Kidney epithelial cell (primary cell): ENCODE data around the gene HNRNPA1. TPM values are rescaled to one million over a fixed set of nuclear protein-coding genes. Genes with fewer than 3 reads are reported as not detected.
A peak's percentile ranks its signal among the peaks of the same experiment; 100 is the strongest.

Experiments used
- DNase-seq: peaks from one replicate; pipeline ENCODE4 v3.0.0-alpha.2; 2010; ENCODE audit warnings: low read depth
- H3K27me3 ChIP-seq: 2 replicates; pipeline ENCODE4 v1.6.0; 2011; ENCODE audit warnings: low read length; ENCODE audit not compliant: control insufficient read depth, insufficient read depth
- H3K36me3 ChIP-seq: 2 replicates; pipeline ENCODE4 v1.5.1; 2011; ENCODE audit warnings: low read length; ENCODE audit not compliant: control insufficient read depth, insufficient read depth
- H3K4me3 ChIP-seq: 2 replicates; pipeline ENCODE4 v1.5.1; 2011; ENCODE audit warnings: low read depth, mild to moderate bottlenecking, control low read depth, low read length
- total RNA-seq: library from RNA; depleted of rRNA; stranded (reverse); fragments of >200 nt; gene quantifications from 2 replicates; pipeline ENCODE4 v1.2.3, GENCODE V29; 2015
- TF ChIP-seq, protein P1 (sequence below): IDR thresholded peaks from 2 replicates; pipeline ENCODE4 v1.5.1; 2011; ENCODE audit warnings: mild to moderate bottlenecking, moderate library complexity, low read length, control low read depth, inconsistent platforms; ENCODE audit not compliant: insufficient read depth, poor library complexity, severe bottlenecking

HNRNPA1 gene
- total RNA-seq, 1 donor from 2014 or later = 645 TPM

DNA sequence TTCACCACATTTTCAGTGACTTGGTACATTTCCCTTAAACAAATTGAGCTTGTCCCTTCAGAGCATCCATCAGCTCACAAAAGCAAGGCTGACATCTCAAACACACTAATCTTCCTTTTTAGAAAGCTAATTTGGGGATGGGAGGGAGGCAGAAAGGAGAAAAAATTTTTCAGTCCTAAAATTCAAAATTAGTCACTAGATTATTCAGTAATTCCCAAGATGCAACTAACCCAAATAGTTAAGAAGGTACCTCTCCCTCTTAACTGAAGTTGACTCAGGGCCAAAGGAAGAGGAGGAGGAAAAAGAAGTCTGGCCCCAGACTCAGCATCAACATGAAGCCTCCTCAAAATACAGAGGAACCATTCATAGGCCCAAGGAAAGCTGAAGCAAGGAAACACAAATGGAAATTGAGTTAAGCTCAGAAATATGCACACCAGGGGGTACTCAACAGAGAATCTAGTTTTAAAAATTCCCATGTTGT is 22.3 kb upstream of the HNRNPA1 start:
- Histone ChIP-seq H3K4me3 (no peak overlapping the region), H3K27me3 (no peaks in the 10 kb centered on the region), H3K36me3 (peaks cover 1% of the 10 kb centered on the region)
- no peak for DNase-seq
- TF ChIP-seq, protein P1, sequence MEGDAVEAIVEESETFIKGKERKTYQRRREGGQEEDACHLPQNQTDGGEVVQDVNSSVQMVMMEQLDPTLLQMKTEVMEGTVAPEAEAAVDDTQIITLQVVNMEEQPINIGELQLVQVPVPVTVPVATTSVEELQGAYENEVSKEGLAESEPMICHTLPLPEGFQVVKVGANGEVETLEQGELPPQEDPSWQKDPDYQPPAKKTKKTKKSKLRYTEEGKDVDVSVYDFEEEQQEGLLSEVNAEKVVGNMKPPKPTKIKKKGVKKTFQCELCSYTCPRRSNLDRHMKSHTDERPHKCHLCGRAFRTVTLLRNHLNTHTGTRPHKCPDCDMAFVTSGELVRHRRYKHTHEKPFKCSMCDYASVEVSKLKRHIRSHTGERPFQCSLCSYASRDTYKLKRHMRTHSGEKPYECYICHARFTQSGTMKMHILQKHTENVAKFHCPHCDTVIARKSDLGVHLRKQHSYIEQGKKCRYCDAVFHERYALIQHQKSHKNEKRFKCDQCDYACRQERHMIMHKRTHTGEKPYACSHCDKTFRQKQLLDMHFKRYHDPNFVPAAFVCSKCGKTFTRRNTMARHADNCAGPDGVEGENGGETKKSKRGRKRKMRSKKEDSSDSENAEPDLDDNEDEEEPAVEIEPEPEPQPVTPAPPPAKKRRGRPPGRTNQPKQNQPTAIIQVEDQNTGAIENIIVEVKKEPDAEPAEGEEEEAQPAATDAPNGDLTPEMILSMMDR = no peak

DNA sequence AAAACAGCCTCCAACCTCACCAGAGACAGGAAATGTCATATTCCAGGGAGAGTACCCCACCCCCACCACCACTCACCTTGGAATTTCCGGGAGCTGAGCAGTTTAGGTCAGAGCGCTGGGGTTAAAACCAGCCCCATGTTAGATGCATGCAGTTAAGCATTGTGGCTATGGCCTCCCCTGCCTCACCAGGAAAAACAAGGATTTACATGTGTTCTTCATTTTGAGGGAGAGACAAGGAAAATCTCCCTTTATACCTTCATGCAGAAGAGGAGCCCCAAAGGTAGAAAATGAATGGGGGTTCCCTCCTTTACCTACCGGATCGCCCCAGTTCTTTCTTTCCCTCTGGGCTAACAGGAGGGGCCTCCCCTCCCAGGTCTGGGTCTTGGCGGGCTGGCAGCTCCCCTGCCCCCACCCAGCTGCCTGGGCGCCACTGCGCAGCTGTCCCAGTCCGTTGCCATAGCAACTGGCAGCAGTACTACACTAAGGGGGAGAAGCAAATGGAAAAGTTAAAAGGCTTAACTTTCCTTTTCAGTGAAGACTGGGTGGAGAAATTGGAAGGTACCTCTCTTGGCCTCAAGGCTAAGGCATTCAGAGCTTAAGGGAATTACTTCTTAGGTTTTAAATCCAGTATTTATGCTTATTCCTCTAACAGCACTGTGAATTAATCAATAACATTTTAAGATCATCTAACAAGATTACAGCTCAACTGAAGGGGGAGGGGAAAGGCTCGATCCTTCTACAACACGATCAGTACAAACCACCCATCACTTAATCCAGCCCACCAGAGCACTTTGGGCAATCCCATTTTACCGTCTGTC is 21.1 kb upstream of the HNRNPA1 start:
- Histone ChIP-seq H3K36me3 (peaks cover 1% of the 10 kb centered on the region), H3K27me3 (no peaks in the 10 kb centered on the region), H3K4me3 (peak overlapping the region; percentile 20)
- peak; percentile 82 for DNase-seq
- TF ChIP-seq, protein P1 = no peak

DNA sequence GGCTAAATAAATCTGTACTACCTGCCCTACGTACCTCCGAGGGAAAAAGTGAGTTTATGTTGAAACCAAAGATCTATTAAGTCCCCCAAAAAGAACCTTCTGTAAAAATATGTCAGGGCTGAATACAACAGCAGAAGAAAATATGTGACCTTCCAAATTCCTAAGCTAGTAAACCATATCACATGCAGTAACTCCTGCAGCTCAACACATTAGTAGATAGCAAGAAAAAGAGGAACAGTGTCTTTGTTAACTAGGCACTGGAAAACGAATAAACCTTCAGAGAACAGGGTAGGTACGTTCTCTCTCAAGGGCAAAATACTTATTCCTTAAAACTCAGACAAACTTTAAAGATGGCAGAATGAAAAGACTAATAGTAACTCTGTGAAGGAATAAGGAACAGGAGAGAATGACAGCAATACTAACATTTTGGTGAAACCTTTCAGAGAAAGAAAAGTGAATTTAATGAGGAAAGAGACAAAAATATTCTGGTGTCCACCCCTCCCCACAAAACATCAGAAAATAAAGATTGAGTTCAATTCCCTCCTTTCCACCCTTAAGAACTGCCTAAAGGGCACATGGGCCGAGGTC is 18.6 kb upstream of the HNRNPA1 start:
- H3K36me3 ChIP-seq = no peaks in the 10 kb centered on the region
- TF ChIP-seq, protein P1 = no peak
- DNase-seq = no peak

DNA sequence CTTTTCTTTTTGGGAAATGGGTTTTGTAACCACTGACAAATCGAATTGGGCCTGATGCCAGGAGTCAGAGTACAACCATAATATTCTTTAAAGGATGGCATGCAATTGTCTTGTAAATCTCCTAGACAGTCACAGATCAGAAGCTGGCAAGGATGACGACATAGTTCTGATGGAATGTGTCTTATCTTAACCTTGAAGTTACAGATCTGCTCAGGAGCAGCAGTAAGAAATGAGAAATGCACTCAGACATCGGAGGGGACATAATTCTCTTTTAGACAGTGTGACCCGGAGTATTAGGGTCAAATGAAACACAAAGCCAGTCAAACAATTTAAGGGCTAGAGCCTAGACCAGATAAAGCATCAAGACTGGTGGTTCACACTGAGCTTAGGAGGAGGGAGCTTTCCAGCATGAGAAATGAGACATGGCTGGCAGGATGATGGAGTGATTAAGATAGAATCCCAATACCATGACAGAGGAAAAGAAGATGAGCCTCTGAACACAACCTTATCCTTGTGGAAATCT is 18.1 kb upstream of the HNRNPA1 start:
- TF ChIP-seq, protein P1 = no peak
- H3K36me3 ChIP-seq = no peaks in the 10 kb centered on the region
- no peaks in the 10 kb centered on the region for H3K27me3 ChIP-seq
- H3K4me3 ChIP-seq = no peak overlapping the region
- no peak for DNase-seq

More for the DNA sequence above, 18.6 kb upstream of the HNRNPA1 start:
- no peak overlapping the region for H3K4me3 ChIP-seq
- H3K27me3 ChIP-seq = no peaks in the 10 kb centered on the region

DNA sequence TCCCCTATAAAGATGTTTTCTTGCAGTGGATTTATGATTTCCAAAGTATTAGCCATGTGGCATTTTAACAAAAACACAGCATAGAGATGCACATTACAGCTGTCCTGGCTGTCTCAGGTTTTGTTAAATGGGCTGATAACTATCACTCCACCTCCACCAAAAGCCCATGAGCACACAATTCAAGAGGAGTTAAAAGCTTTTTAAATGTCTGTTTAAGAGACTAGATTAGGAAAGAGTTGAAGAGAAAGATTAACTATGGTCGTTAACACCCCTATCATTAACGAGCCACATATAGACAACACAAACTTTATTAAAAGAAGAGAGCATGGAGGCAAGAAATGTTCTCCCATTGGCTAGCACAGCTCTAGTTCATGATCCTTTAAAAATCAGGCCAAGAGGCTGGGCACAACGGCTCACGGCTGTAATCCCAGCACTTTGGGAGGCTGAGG is 15.1 kb upstream of the HNRNPA1 start:
- DNase-seq = no peak
- Histone ChIP-seq H3K36me3 (no peaks in the 10 kb centered on the region), H3K27me3 (no peaks in the 10 kb centered on the region), H3K4me3 (no peak overlapping the region)
- TF ChIP-seq, protein P1 = no peak
